Measurements from ENCODE around the gene OR10A2.
"Not testable (repeated sequence)": the region's sequence is repeated elsewhere in the genome, so short reads cannot be mapped to it uniquely, and the experiment has no call there.

The OR10A2 gene

DNA sequence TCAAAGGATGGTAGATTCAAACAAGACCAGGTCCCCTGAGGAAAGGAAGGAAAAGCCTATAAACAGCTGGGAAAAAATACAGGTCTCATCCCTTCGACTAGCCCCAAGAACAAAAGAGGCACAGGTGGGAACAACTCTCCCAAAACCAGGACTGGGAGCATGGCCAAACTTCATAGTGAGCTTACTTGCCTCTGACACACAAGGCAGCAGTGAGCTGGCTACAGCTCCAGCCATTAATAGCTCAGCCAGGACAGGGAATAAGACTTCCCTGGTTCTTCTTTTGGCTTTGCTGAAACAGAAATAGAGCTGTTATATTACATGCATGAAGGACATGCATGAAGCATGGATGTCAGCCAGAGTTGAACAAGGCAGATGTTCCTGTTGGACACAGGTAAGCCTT, at the start of gene OR10A2:
TSS of gene OR10A2 (plus strand) at position 97 of the 400 bp plus-strand sequence. CDS start 6,698 bp downstream, outside the sequence.
- no peak for DNase-seq

- DNase-seq, result no peak
Observed at GRCh38 chr11:6813656-6814055, 49.2 kb upstream of the OR10A2 start.

DNA sequence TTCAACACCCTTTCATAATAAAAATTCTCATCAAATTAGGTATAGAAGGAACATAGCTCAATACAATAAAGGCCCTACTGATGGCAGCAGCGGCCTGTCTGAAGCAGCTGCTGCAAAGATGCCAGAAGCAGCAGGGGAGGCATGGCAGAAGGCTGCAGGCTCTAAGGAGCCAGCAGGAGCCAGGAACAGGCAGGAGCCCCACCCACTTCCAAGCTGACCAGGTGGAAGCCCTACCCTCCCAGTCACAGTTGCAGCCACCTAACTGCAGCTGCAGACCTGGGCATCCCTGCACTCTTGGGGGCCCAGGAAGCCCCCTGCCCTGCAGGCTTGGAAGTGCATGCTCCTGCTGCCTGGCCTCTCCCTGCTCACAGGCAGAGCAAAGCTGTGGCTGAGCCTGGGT, 45.2 kb upstream of the OR10A2 start:
- DNase-seq, result no peak

- no peak for DNase-seq
Observed at GRCh38 chr11:6818967-6819366, 43.9 kb upstream of the OR10A2 start.

GRCh38 chr11:6824136-6824823, 38.6 kb upstream of the OR10A2 start:
- DNase-seq, result no peak

GRCh38 chr11:6825231-6825744, 37.6 kb upstream of the OR10A2 start:
- DNase-seq, result no peak

GRCh38 chr11:6828103-6828502, 34.8 kb upstream of the OR10A2 start:
- no peak for DNase-seq

GRCh38 chr11:6833356-6833755, 29.5 kb upstream of the OR10A2 start:
- no peak for DNase-seq

- DNase-seq, result peak; percentile 49 to 68 (median 57)
Observed at GRCh38 chr11:6834021-6834420, 28.8 kb upstream of the OR10A2 start.

DNA sequence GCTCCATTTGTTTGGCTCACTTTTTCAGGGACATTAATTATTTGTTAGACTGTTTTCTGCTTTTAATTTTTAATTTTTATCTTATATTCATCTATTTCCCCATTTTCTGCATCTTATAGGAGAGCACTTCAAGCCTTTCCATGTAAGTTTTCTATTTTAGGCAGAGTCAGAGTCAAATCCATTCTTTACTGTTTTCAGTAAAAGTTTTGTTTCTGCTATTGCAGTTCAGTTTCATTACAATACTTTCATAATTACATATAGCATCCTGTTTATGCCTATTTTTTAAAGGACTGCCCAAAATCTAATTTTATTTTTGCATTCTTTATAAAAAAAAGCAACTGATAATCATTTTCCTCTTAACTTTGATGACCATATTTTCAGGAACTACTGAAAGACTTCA, 21.2 kb upstream of the OR10A2 start:
- no peak for DNase-seq

DNA sequence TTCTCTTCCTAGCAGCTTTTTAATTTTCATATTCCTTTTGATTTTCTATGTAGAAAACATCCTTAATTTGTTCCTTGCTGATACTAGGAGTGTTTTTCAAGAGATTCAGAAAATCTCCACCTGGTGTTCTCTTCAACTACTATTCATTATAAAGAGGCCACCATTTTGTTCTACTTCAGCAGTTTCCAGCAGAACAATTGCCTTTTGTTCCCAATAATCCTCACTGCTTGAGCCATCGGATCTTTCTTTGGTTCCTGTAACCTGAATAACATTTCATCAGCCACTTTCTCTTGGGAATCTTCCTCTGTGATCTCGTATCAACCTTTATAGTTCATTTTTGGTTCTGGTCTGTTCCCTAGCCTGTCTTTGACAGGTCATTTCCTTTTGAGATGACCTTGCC, 19.2 kb upstream of the OR10A2 start:
- DNase-seq, result no peak

DNA sequence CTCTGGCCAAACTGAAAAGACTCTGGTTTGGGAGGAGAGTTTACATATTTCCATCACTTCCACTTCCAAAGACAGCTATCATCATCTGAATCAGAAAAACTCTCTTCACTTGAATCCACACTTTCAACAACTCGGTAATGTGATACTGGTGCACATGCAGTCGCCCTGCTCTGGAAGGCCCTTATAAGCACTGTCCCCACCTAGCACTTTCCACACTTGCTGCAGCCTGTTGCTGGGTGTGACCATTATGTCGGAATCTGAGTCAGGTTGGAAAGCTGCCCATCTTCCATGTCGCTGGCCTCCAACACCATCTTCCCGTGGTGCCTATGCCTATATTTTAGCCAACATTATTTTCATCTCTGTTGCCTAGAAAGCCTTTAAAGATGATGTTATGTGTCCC, 18.5 kb upstream of the OR10A2 start:
- DNase-seq, result no peak

GRCh38 chr11:6845383-6845782, 17.5 kb upstream of the OR10A2 start, which contains the start of gene OR10A5:
Gene OR10A5 (plus strand): TSS chr11:6845683. CDS start chr11:6845683, 0 bp downstream.
- no peak for DNase-seq

- peak in 2 of 3 donors; percentile 6 to 39 for DNase-seq
Observed at GRCh38 chr11:6850526-6850925, 12.3 kb upstream of the OR10A2 start.

- DNase-seq, result not testable (repeated sequence)
Observed at GRCh38 chr11:6854801-6855200, 8.1 kb upstream of the OR10A2 start.

GRCh38 chr11:6855971-6856541, 6.8 kb upstream of the OR10A2 start:
- DNase-seq, result no peak

DNA sequence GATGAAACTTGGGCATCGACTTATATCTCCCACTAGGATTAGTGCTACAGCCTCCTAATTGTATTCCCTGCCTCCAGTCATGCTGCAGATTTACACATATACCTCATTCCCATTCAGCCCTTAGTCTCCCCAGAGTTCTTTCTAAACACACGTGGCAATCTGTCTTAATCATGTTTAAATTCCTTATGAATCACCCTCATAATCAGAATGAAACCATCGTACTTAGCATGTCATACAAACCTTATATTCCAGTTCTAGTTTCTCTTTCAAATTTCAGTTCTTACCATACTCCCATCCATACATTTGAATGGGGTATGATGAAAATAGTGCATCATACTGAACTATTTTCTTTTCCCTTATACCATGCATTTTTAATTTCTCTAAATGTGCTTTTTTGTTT, 6.0 kb upstream of the OR10A2 start:
- DNase-seq, result peak in 1 of 3 donors; percentile 16

DNA sequence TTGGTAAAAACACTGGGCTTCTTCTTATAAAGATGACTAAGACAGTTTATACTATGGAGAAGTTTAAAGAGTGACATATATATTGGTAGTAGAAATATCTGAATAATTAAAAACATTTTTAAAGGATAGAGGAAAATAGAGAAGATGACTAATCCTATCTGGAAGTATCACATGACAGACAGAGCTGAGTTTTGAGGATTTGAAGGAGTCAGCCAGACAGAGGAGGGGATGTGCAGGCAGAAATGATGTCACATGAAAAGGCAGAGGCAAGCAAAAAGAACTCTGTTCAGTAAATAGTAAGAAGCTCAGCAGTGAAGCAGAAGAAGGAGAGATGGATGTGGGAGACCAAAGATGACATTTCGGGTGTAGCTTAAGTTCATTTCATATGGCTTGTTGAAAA, 1.6 kb downstream of the OR10A2 start:
- peak; percentile 35 to 66 (median 40) for DNase-seq

DNA sequence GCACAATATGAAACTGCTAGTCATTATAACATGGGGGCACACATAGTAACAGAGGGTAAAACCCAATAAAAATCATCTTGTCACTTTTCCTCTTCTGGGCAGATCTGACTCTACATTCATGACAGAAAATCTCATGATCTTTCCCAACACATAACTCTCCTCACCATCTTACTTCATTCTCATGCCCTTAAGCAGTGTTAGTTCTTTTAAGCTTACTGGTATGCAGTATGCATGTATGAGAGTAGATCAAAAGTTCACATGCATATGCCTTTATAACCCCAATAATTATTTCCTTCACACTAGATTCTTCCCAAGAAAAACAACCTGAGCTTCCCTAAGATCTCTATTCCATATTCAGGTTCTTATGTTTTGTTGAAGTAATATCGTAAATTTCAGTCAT, 8.4 kb downstream of the OR10A2 start:
- no peak for DNase-seq

DNA sequence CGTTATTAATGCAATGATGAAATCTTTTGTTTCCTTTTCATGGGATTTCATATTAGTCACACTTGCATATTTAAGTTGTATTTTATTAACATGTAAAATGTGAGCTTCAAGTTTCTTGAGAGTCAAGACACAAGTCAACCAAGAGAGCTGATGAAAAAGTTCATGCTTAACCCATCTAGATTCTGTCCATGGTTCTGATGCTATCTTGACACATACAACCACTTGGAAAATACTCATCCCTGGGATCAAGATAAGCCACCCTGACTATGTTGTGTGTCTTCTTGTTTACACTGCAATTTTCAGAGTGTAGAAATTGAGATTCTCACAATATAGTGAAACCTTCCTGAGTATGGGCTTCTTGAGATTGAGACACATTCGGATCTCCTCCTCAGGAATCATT, 12.9 kb downstream of the OR10A2 start:
- no peak for DNase-seq

- DNase-seq, result no peak
Observed at GRCh38 chr11:6876325-6876724, 13.5 kb downstream of the OR10A2 start, which contains the start of gene OR10A4. Gene OR10A4 (plus strand): TSS chr11:6876625. CDS start chr11:6876648, 23 bp downstream.

DNA sequence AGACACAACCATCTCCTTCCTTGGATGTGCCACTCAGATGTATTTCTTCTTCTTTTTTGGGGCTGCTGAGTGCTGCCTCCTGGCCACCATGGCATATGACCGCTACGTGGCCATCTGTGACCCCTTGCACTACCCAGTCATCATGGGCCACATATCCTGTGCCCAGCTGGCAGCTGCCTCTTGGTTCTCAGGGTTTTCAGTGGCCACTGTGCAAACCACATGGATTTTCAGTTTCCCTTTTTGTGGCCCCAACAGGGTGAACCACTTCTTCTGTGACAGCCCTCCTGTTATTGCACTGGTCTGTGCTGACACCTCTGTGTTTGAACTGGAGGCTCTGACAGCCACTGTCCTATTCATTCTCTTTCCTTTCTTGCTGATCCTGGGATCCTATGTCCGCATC, 14.1 kb downstream of the OR10A2 start:
- no peak for DNase-seq

- DNase-seq, result no peak
Observed at GRCh38 chr11:6882751-6883150, 19.9 kb downstream of the OR10A2 start.

GRCh38 chr11:6887711-6888110, 24.9 kb downstream of the OR10A2 start:
- not testable (repeated sequence) for DNase-seq
